Large intestine (tissue), 3 donors: ENCODE data around the gene BUB1B. TPM values are rescaled to one million over a fixed set of nuclear protein-coding genes. Genes with fewer than 3 reads are reported as not detected.

Source experiments
- DNase-seq, 2 donors: peaks; one replicate each; pipeline versions ENCODE4 v3.0.0 to v3.0.0-alpha.2; 2013
- H3K27ac ChIP-seq: one replicate; pipeline ENCODE4 v1.5.1; 2013; ENCODE audit warnings: low read length
- H3K27me3 ChIP-seq: 2 replicates; pipeline ENCODE4 v1.6.1; 2013; ENCODE audit warnings: low read length; ENCODE audit not compliant: control insufficient read depth, insufficient read depth
- H3K36me3 ChIP-seq: 2 replicates; pipeline ENCODE4 v1.6.1; 2013; ENCODE audit warnings: low read length; ENCODE audit not compliant: control insufficient read depth, insufficient read depth
- H3K4me1 ChIP-seq: one replicate; pipeline ENCODE4 v1.6.1; 2013; ENCODE audit warnings: low read length; ENCODE audit not compliant: control insufficient read depth, insufficient read depth
- H3K4me3 ChIP-seq: one replicate; pipeline ENCODE4 v1.5.1; 2013; ENCODE audit warnings: low read length
- H3K9me3 ChIP-seq: one replicate; pipeline ENCODE4 v1.6.1; 2013; ENCODE audit warnings: mild to moderate bottlenecking, low read depth, low read length, moderate library complexity; ENCODE audit not compliant: control insufficient read depth
- WGBS: methylation state at CpG from one replicate; pipeline ENCODE4 v1.1.5; 2013; ENCODE audit warnings: low lambda C conversion rate; ENCODE audit not compliant: insufficient coverage; 5-methylcytosine and 5-hydroxymethylcytosine counted together
- polyA plus RNA-seq: library from polyadenylated mRNA; unstranded; fragments of 120-200 nt; gene quantifications from one replicate; pipeline ENCODE4 v1.2.1, GENCODE V29; 2013

The BUB1B gene
- polyA plus RNA-seq, 1 donor = 12.8 TPM

DNA sequence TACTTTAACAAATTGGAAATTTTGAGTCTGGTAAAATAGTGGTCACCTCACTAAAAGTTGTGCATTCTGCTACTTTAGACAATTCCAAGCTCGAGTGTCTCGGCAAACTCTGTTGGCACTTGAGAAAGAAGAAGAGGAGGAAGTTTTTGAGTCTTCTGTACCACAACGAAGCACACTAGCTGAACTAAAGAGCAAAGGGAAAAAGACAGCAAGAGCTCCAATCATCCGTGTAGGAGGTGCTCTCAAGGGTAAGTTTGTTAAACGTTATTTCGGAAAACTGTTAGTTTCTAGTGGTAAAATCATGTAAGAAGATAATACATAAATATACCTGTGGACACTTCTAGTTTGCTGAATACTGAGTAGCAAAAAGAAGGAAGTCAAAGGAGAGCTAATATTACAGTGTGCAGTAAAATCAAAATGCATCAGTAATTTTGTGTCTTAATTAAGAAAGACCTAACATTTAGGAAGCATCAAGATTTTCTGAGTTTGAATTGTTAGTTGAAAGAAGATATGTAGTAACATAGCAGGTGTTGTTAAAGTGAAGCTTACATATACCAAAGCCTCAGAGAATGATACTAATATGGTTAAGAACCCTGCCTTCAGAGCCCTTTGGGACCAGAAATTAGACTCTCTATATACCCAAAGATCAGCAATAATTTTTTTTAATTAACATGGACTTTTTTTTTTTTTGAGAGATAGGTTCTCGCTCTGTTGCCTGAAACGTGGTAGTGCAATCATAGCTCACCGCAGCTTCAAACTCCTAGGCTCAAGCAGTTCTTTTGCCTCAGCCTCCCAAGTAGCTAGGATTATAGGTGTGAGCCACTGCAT is 23.0 kb downstream of the BUB1B start:
- Histone ChIP-seq H3K36me3 (peaks cover 11% of the 10 kb centered on the region), H3K27ac (no peak overlapping the region), H3K27me3 (no peaks in the 10 kb centered on the region), H3K9me3 (no peaks in the 10 kb centered on the region), H3K4me1 (no peaks in the 10 kb centered on the region), H3K4me3 (no peak overlapping the region)
- no peak for DNase-seq
- WGBS = 81% methylated on average over 5 of the region's 9 CpGs

DNA sequence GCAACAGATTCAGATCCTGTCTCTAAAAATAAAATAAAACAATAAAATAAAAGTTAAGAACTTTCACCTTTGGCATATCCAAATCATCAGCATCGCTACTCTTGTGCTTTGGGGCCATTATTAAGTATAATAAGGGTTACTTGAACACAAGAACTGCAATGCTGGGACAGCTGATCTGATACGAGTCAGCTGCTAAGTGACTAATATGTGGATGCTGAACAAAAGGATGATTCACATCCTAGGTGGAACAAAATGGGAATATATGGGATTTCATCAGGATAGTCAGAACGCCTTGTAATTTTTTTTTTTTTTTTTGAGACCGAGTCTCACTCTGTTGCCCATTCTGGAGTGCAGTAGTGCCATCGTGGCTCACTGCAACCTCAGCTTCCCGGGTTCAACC is 29.7 kb downstream of the BUB1B start:
- Histone ChIP-seq H3K9me3 (no peaks in the 10 kb centered on the region), H3K4me3 (no peak overlapping the region), H3K36me3 (peaks cover 8% of the 10 kb centered on the region), H3K4me1 (no peaks in the 10 kb centered on the region), H3K27me3 (no peaks in the 10 kb centered on the region), H3K27ac (no peak overlapping the region)
- no peak for DNase-seq
- WGBS = 100% methylated on average over 1 of the region's 6 CpGs

DNA sequence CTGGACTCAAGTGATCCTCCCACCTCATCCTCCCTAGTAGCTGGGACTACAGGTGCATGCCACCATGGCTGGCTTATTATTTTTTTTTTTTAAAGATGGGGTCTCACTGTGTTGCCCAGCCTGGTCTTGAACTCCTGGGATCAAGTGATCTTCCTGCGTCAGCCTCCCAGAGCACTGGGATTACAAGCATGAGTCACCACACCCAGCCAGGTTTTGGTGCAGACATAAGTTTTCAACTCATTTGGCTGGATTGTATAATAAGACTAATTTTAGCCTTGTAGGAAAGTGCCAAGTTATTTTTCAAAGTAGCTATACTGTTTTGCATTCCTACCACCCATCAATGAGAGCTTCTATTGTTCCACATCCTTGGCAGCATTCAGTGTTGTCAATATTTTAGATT is 32.1 kb downstream of the BUB1B start:
- no peaks in the 10 kb centered on the region for H3K27me3 ChIP-seq
- WGBS = no CpG with 5 or more reads among the region's 1 CpG
- no peaks in the 10 kb centered on the region for H3K9me3 ChIP-seq
- no peak overlapping the region for H3K4me3 ChIP-seq
- H3K27ac ChIP-seq = no peak overlapping the region
- no peaks in the 10 kb centered on the region for H3K4me1 ChIP-seq
- H3K36me3 ChIP-seq = peaks cover 11% of the 10 kb centered on the region
- no peak for DNase-seq

GRCh38 chr15:40197434-40197833 is 36.6 kb downstream of the BUB1B start:
- H3K4me3 ChIP-seq = no peak overlapping the region
- no peaks in the 10 kb centered on the region for H3K9me3 ChIP-seq
- peaks cover 13% of the 10 kb centered on the region for H3K36me3 ChIP-seq
- no peaks in the 10 kb centered on the region for H3K4me1 ChIP-seq
- DNase-seq = no peak
- H3K27ac ChIP-seq = no peak overlapping the region
- no peaks in the 10 kb centered on the region for H3K27me3 ChIP-seq
- 86% methylated on average over 1 of the region's 1 CpG for WGBS

DNA sequence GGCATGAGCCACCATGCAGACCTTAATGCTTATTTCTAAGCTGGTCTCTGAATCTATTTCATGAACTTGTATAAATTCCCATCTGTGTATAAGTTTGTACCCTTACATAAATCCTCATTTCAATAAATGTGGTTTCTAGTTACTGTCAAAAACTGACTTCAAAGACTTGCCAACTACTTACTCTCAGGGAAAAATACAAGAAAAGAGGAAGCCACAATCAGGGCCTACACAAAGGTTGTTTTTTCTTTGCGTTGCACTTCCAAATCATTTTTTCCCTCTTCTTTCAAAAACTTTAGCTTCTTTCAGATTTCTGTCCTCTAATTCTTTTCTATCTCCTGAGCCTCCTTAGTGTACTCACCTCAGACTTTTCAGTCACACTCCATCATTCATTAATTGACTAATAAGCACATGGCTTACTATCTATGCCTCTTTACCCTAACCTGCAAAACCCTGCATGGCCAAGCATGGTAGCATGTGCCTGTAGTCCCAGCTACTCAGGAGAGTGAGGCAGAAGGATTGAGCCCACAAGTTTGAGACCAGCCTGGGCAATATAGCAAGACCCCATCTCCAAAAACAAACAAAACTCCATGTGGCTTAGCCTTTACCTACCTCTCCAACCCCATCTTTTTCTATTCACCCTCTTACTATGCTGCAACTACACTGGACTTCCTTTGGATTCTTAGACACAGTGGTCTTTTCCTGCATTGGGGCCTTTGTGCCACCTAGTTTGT is 37.7 kb downstream of the BUB1B start:
- H3K36me3 ChIP-seq = peaks cover 11% of the 10 kb centered on the region
- H3K4me1 ChIP-seq = no peaks in the 10 kb centered on the region
- no peaks in the 10 kb centered on the region for H3K27me3 ChIP-seq
- no peak for DNase-seq
- 100% methylated on average over 1 of the region's 1 CpG for WGBS
- no peaks in the 10 kb centered on the region for H3K9me3 ChIP-seq
- H3K27ac ChIP-seq = no peak overlapping the region
- H3K4me3 ChIP-seq = no peak overlapping the region

DNA sequence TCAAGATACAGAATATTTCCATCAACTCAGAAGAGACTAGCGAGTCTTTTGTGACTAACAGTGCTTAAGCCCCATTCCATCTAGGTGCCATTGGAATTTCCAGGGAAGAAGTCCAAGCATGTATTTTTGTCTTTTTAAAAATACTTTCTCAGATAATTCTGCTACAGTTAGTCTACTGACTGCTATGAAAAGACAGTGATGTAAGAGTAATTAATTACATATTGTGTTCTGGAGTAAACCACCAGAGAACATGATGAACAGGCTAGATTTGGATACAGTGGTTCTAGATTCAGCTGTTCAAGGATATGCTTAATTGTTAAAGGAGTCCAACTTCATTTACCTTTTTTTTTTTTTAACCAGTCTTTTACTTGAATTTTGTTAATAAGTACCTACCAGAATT is 43.2 kb downstream of the BUB1B start:
- 100% methylated on average over 1 of the region's 1 CpG for WGBS
- no peak for DNase-seq
- Histone ChIP-seq H3K4me1 (no peaks in the 10 kb centered on the region), H3K9me3 (no peaks in the 10 kb centered on the region), H3K4me3 (no peak overlapping the region), H3K27me3 (no peaks in the 10 kb centered on the region), H3K27ac (no peak overlapping the region), H3K36me3 (peaks cover 12% of the 10 kb centered on the region)

DNA sequence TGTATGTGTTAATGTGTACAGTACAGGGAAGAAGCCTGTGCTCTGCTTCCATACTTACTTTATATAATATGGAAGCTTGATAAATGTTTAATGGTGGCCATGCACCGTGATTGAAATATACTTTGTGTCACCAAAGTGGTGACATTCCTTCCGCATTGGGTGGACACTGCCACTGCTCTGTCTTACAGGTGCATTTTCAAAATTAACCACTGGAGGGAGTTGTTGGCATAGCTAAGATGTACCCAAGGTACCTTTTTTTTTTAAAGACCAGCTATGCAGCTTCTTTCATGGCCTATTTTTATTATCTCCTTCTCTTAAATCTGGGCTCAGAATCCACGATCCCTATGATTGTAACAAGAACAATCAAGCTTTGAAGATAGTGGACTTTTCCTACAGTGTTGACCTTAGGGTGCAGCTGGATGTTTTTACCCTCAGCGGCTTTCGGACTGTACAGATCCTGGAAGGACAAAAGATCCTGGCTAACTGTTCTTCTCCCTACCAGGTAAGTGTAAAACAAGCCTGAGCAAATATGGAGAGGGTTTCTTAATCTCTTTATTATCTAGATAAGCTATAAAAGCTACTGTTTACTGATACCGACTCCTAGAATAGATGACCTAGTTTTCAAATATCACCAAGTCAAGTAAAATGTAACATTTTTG is 56.4 kb downstream of the BUB1B start:
- Histone ChIP-seq H3K4me3 (no peak overlapping the region), H3K9me3 (no peaks in the 10 kb centered on the region), H3K36me3 (peaks cover 18% of the 10 kb centered on the region), H3K27ac (no peak overlapping the region), H3K27me3 (no peaks in the 10 kb centered on the region), H3K4me1 (peaks cover 12% of the 10 kb centered on the region)
- WGBS = 42% methylated on average over 4 of the region's 6 CpGs
- DNase-seq = peak; percentile 66

GRCh38 chr15:40219801-40220200 is 58.9 kb downstream of the BUB1B start:
- H3K4me3 ChIP-seq = no peak overlapping the region
- DNase-seq = no peak
- no peaks in the 10 kb centered on the region for H3K27me3 ChIP-seq
- peaks cover 12% of the 10 kb centered on the region for H3K36me3 ChIP-seq
- WGBS = no CpG with 5 or more reads among the region's 1 CpG
- H3K9me3 ChIP-seq = no peaks in the 10 kb centered on the region
- H3K4me1 ChIP-seq = peaks cover 18% of the 10 kb centered on the region
- H3K27ac ChIP-seq = no peak overlapping the region

- Histone ChIP-seq H3K4me3 (no peak overlapping the region), H3K36me3 (peaks cover 12% of the 10 kb centered on the region), H3K4me1 (peaks cover 18% of the 10 kb centered on the region), H3K27me3 (no peaks in the 10 kb centered on the region), H3K27ac (peak overlapping the region; percentile 62), H3K9me3 (no peaks in the 10 kb centered on the region)
- WGBS = 88% methylated on average over 1 of the region's 6 CpGs
- peak; percentile 33 to 62 for DNase-seq
These were observed 61.3 kb downstream of the BUB1B start for GRCh38 chr15:40222131-40222530.

DNA sequence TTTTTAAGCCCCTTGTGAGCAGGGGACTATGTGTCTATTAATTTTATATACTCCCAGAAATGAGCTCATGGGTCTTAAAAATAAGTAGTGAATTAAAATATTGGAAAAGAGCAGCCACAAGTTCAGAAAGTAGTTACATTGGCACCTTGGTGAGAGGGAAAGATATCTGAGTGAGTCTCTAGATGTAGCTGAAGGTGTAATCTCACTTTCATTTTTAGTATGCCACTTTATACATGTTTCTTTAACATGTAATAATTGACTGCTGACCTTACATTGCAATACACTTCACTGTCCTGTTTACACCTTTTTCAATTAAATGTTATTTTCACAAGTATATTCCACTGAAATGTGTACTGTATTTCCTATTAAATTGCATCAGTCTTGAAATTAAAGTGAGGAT is 65.9 kb downstream of the BUB1B start:
- Histone ChIP-seq H3K4me1 (peaks cover 11% of the 10 kb centered on the region), H3K4me3 (no peak overlapping the region), H3K27ac (no peak overlapping the region), H3K27me3 (no peaks in the 10 kb centered on the region), H3K36me3 (peaks cover 3% of the 10 kb centered on the region), H3K9me3 (no peaks in the 10 kb centered on the region)
- no peak for DNase-seq
